ENCODE measurements around the gene PLEKHA5.
"Not testable (repeated sequence)": the region's sequence is repeated elsewhere in the genome, so short reads cannot be mapped to it uniquely, and the experiment has no call there.

Gene PLEKHA5

DNA sequence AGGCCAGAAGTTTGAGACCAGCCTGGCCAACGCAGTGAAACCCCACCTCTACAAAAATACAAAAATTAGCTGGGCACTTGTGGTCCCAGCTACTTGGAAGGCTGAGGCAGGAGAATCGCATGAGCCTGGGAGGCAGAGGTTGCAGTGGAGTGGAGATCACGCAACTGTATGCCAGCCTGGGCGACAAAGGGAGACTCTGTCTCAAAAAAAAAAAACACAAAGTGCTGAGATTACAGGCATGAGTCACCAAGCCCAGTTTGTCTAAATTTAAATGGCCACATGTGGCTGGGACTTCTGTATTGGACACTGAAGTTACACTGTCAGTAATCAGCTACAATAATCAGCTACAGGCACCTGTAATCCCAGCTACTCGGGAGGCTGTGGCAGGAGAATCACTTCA is 208.9 kb downstream of the PLEKHA5 start:
- DNase-seq (ENCODE audit: low read depth in 2 of 2): no peak

DNA sequence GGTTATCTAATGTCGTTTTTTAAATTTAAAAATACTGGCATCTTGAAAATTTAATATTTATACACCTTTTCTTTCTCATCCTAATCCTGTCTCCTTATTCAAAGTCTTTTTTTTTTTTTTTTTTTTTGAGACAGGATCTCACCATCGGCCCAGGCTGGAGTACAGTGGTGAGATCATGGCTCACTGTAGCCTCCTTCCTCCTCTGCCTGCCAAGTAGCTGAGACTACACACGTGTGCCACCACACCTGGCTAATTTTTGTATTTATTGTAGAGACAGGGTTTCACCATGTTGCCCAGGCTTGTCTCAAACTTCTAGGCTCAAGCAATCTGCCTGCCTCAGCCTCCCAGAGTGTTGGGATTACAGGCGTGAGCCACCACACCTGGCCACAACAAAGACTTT is 221.3 kb downstream of the PLEKHA5 start:
- DNase-seq (ENCODE audit: low read depth in 2 of 2): not testable (repeated sequence)

GRCh38 chr12:19351346-19351745 is 221.8 kb downstream of the PLEKHA5 start:
- DNase-seq (ENCODE audit: low read depth in 2 of 2): no peak

DNA sequence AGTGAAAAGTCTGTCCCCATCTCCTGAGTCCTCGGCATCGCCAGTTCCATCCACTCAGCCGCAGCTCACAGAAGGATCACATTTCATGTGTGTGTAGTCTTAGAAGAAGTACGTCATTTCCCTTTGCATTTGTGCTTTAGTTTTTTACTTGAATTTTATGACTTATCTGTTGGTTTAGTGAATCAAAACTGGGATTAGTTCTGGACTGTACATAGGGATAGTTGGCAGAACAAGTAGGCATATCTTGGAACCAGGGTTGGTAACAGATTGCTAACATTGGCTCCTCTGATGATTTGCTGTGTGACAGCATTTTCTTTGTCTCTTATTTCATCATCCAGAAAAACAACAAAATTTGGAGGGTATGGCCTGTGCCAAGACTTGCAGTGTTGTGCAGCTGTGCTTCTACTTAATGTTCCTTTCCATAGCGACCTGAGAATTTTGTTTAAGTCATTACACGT is 240.2 kb downstream of the PLEKHA5 start:
- no peak for DNase-seq (ENCODE audit: low read depth in 2 of 2)

- no peak for DNase-seq (ENCODE audit: low read depth in 2 of 2)
Observed at GRCh38 chr12:19373586-19373985, 244.1 kb downstream of the PLEKHA5 start.

- DNase-seq (ENCODE audit: low read depth in 2 of 2): no peak
Observed at GRCh38 chr12:19375888-19376287, 246.4 kb downstream of the PLEKHA5 start.

DNA sequence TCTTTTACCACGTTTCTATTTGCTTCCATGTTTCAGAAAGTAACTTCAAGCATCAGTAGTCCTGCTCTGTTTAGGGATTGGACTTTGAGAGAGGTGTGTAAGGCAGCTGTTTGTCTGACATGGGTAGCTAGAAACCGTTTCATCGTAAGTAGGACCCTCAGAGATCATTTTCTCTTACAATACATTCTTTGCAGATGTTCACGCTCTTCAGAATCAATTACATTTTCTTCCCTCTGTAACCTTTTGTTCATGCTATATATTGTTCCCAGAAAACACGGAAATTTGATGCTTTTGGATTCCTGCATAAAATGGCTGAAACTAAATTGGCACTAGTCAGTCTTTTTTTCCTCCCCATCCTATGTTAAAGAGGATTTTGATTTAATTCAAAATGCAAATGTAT is 247.2 kb downstream of the PLEKHA5 start:
- no peak for DNase-seq (ENCODE audit: low read depth in 2 of 2)

DNA sequence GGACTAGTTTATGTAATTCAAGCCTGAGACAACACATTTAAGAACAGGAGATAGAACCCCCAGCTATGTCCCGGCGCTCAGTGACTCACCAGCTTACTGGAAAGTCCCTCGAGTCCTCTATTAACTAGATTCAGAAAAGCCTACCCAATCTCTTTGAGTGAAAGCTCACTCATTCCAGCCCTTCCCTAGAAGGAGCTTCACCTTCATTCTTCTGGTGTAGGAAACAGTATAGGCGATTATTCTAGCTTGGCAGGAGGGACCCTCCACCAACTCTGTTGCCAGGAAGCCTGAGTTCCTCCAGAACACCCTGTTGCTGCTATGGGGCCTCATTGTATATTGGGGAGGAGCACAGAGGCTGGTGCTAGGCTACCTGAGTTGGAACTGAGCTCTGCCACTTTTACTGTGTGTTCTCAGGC is 252.6 kb downstream of the PLEKHA5 start:
- no peak for DNase-seq (ENCODE audit: low read depth in 2 of 2)

- no peak for DNase-seq (ENCODE audit: low read depth in 2 of 2)
Observed at GRCh38 chr12:19382563-19382962, 253.0 kb downstream of the PLEKHA5 start.

GRCh38 chr12:19387161-19387560 is 257.6 kb downstream of the PLEKHA5 start:
- DNase-seq (ENCODE audit: low read depth in 2 of 2): no peak

GRCh38 chr12:19388131-19388549 is 258.6 kb downstream of the PLEKHA5 start:
- no peak for DNase-seq (ENCODE audit: low read depth in 2 of 2)

DNA sequence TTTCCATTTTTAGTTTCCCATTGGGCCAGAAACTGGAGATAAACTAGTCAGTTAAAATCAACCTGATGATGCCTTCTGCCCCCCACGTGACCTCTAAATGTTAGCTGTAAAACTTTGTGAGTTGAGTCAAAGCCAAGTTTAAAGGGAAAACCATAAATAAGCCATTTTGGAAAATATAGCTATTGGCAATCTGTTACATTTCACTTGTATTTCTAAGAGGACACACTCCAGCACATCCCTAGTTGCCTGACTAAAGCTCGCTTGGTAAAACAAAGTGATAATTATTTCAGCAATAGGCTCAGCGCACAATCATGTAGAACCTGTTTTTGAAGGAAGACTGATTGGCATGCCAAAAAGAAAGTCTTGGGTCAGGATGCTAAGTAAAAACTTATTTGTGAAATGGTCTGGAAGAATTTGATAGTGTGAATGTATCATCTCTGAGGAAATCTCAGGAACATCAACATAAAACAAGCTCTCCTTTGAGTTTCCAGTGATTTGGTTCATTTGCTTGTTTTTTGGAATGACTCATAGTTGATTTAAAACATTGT is 260.6 kb downstream of the PLEKHA5 start:
- DNase-seq (ENCODE audit: low read depth in 2 of 2): no peak

DNA sequence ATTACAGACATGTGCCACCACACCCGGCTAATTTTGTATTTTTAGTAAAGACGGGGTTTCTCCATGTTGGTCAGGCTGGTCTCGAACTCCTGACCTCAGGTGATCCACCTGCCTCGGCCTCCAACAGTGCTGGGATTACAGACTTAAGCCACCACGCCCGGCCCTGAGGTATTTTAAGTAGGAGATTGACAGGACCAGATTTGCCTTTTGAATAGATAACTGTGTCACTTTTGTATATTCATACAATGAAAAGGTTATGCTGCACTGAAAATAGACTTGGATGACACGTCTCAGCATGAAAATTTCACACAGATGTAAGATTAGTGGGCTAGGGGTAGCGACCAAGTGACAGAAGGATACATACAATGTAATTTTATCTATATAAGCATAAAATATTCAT is 263.1 kb downstream of the PLEKHA5 start:
- not testable (repeated sequence) for DNase-seq (ENCODE audit: low read depth in 2 of 2)

- no peak for DNase-seq (ENCODE audit: low read depth in 2 of 2)
Observed at GRCh38 chr12:19394385-19394784, 264.9 kb downstream of the PLEKHA5 start.

DNA sequence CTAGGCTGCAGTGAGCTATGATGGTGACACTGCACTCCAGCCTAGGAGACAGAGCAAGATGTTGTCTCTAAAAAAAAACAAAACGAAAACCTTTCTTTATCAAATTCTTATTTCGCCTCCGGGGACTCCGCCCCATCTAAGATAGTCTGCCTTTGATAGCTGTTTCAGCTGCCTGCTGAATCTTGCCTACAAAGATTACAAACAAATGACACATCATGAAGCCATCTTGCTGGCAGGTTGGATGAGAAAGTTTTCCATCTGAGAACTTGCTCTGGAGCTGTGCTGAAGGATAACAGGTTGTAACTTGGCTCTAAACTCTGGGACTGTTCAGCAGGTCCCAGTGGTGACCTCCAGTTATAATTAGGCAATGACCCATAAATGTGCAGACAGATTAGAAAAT is 268.0 kb downstream of the PLEKHA5 start:
- DNase-seq (ENCODE audit: low read depth in 2 of 2): no peak

DNA sequence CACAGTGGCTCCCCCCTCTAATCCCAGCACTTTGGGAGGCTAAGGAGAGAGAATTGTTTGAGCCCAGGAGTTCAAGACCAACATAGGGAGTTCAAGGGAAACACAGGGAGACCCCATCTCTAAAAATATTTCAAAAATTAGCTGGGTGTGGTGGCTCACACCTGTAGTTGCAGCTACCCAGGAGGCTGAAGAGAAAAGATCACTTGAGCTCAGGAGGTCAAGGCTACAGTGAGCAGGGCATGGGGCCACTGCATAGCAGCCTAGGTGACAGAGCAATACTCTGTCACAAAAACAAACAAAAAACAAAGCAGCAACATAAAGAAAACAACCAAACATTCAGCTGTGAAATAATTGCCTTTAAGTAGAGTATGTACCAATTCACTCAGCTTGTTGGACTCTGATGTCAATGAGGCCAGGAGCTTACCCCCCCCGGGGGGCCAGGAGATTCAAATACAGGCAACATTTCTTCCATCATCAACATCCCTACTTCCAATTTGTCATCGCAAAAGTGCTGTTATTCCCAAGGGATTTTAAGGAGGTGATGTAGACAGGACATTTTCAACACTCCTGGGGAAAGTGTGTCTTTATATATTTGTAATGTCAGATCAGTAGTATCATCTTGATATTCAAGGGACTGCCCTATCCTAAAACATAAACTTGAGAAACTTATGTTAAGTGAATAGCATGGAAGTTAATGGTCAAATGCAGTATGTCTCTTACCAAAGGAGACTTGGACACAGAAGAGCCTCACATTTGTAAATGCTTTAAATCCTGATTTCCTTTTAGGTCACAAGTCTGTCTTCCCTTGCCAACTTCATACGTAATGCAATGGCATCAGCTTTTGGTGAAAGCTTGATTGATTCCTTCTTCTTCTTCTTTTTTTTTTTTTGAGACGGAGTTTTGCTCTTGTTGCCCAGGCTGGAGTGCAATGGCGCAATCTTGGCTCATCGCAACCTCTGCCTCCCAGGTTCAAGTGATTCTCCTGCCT is 269.1 kb downstream of the PLEKHA5 start:
- DNase-seq (ENCODE audit: low read depth in 2 of 2): no peak

GRCh38 chr12:19400649-19401285 is 271.2 kb downstream of the PLEKHA5 start:
- not testable (repeated sequence) for DNase-seq (ENCODE audit: low read depth in 2 of 2)

DNA sequence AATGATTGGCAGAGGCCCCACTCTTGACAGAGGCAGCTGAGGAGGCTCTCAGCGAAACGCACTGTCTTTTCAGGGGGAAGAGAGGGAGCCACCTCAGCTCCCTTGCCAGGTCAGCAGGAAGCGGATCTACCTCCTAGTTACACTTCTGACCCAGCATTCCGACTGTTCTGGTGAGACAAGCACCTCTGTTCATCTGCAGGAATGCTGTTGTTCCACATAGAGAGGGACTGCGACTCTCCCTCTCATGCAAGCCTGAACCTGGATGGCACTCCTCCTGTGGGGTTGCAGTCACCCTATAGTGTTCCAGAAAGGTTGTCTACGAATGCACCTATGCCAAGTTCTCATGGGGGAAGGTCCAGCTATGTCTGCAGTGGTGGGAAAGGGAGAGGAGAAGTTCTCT is 272.7 kb downstream of the PLEKHA5 start:
- no peak for DNase-seq (ENCODE audit: low read depth in 2 of 2)

GRCh38 chr12:19402743-19403431 is 273.4 kb downstream of the PLEKHA5 start:
- DNase-seq (ENCODE audit: low read depth in 2 of 2): no peak

- no peak for DNase-seq (ENCODE audit: low read depth in 2 of 2)
Observed at GRCh38 chr12:19404242-19404880, 274.8 kb downstream of the PLEKHA5 start.

DNA sequence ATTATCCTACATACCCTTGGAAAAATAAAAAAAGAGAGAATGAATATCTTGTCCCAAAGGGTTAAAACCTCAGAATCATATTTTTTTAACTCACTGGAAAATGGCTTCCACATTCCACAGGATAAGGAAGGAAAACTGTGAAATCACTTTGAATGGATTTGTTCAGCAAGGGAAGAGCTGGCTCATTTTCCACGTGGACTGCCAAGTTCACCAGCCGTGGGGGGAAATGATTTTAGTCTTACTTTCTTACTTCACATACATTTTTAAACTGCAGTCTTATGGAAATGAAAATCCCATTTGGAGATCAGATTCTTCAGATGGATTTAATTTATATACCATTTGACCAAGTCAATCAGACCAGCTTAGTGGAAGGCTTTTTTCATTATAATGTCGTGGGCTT is 279.8 kb downstream of the PLEKHA5 start:
- DNase-seq (ENCODE audit: low read depth in 2 of 2): no peak
